ENCODE data around the gene MARK4.

GRCh38 chr19:45238556-45238955 is 12.5 kb upstream of the MARK4 start:
- TF ChIP-seq CTCF (IDR thresholded peaks at IDR 0.05; ENCODE audit: insufficient read depth, low read length) = no peak
- TF ChIP-seq REST (IDR thresholded peaks at IDR 0.05; ENCODE audit: insufficient replicate concordance, low read depth) = no peak
- TF ChIP-seq POLR2AphosphoS5 (IDR thresholded peaks at IDR 0.05; ENCODE audit: low read depth) = no peak
- TF ChIP-seq SPI1 (IDR thresholded peaks at IDR 0.05; ENCODE audit: borderline replicate concordance, low read depth) = no peak
- no peak for TF ChIP-seq GABPA (IDR thresholded peaks at IDR 0.05; ENCODE audit: low read depth)

Data from HL-60 (cell line).